Coronary artery (tissue), 2 donors: ENCODE results near the gene ADM.

ENCODE experiments used
- DNase-seq: peaks from one replicate; pipeline ENCODE4 v3.0.0-alpha.2; 2017; ENCODE audit warnings: low spot score
- H3K27ac ChIP-seq, 2 donors: fragments of 200-600 bp; sonication (generic); one replicate each; pipeline ENCODE4 v1.5.1; 2016 to 2019
- H3K4me3 ChIP-seq: fragments of 200-600 bp; sonication (generic); 2 replicates; pipeline ENCODE4 v1.5.1; 2016; ENCODE audit warnings: mild to moderate bottlenecking, moderate library complexity
- TF ChIP-seq, protein P1 (sequence below): fragments of 200-600 bp; sonication (generic); IDR thresholded peaks from one replicate; pipeline ENCODE4 v1.5.1; 2019; ENCODE audit warnings: antibody characterized with exemption

The ADM gene

GRCh38 chr11:10283991-10284390 is 20.9 kb upstream of the ADM start:
- no peak for DNase-seq
- Histone ChIP-seq H3K27ac (no peak overlapping the region), H3K4me3 (no peak overlapping the region)
- TF ChIP-seq, protein P1, sequence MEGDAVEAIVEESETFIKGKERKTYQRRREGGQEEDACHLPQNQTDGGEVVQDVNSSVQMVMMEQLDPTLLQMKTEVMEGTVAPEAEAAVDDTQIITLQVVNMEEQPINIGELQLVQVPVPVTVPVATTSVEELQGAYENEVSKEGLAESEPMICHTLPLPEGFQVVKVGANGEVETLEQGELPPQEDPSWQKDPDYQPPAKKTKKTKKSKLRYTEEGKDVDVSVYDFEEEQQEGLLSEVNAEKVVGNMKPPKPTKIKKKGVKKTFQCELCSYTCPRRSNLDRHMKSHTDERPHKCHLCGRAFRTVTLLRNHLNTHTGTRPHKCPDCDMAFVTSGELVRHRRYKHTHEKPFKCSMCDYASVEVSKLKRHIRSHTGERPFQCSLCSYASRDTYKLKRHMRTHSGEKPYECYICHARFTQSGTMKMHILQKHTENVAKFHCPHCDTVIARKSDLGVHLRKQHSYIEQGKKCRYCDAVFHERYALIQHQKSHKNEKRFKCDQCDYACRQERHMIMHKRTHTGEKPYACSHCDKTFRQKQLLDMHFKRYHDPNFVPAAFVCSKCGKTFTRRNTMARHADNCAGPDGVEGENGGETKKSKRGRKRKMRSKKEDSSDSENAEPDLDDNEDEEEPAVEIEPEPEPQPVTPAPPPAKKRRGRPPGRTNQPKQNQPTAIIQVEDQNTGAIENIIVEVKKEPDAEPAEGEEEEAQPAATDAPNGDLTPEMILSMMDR = no peak

DNA sequence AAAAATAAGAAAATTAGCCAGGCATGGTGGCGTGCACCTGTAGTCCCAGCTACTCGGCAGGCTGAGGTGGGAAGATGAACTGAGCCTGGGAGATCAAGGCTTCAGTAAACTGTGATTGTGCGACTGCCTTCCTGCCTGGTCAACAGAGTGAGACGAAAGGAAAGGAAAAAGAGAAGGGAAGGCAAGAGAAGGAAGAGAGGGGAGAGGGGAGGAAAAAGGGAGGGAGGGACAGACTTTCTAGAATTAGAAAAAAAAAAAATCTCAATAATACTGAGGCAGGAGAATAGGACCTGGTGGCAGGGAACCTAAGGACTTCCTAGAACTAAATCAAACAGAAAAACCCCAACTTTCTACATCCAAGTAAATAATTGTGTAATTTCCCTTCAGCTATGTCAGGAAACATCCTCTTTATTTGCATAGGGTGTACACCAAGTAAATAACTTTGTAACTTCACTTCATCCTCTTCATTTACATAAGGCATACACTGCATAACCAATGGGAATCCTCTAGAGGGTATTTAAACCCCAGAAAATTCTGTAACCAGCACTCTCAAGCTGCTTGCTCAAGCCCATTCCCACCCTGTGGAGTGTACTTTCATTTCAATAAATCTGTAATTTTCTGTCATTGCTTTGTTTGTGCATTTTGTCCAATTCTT is 19.6 kb upstream of the ADM start:
- TF ChIP-seq, protein P1 = no peak
- DNase-seq = no peak
- Histone ChIP-seq H3K27ac (no peak overlapping the region), H3K4me3 (no peak overlapping the region)

- TF ChIP-seq, protein P1 = no peak
- H3K4me3 ChIP-seq = no peak overlapping the region
- DNase-seq = no peak
- H3K27ac ChIP-seq = no peak overlapping the region
Measured at GRCh38 chr11:10287140-10287539, 17.7 kb upstream of the ADM start.

- no peak overlapping the region for H3K27ac ChIP-seq
- DNase-seq = no peak
- no peak overlapping the region for H3K4me3 ChIP-seq
- TF ChIP-seq, protein P1 = no peak
Measured at GRCh38 chr11:10287766-10288715, 16.8 kb upstream of the ADM start.

- TF ChIP-seq, protein P1 = no peak
- Histone ChIP-seq H3K27ac (no peak overlapping the region), H3K4me3 (no peak overlapping the region)
- DNase-seq = no peak
Measured at GRCh38 chr11:10288881-10289764, 15.8 kb upstream of the ADM start.

DNA sequence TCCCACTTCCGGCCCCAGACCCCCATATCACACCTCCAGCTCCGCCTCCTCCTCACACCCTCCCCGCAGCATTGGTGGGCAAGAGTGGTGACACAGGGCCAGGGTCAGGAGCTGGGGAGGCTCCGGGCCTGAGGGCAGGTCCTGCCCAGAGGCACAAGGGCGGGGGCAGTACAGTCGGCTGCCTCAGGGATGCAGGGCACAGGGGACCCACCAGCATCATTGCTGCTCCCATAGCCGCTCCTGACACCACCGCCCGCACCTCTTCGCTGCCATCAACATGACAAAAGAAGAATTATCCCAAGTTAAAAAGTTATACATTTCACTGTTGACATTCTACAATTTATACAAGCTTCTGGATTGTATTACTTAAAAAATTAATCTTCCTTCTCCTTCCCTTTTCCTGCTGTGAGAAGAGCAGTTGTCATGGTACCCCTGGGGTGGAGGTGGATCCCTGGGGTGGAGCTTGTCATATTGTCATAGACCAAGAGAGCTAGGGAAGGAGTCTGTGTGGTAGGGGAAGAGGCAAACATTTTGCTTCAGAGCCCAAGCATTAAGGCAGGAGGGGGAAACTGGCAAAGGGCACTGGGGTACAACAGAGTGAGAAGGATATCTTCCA is 15.0 kb upstream of the ADM start:
- no peak overlapping the region for H3K27ac ChIP-seq
- DNase-seq = no peak
- TF ChIP-seq, protein P1 = no peak

More for the DNA sequence above, 15.0 kb upstream of the ADM start:
- no peak overlapping the region for H3K4me3 ChIP-seq
